Ectodermal cell (in vitro differentiated cells): Measurements from ENCODE around the gene TBC1D14.

Experiments used
- H3K27ac ChIP-seq: 2 replicates; pipeline ENCODE4 v1.7.0; 2013; ENCODE audit warnings: mild to moderate bottlenecking, low read depth, low read length; ENCODE audit not compliant: insufficient read depth, poor library complexity, severe bottlenecking
- H3K27me3 ChIP-seq: 2 replicates; pipeline ENCODE4 v1.7.0; 2013; ENCODE audit warnings: mild to moderate bottlenecking, low read length; ENCODE audit not compliant: insufficient read depth, control insufficient read depth, poor library complexity, severe bottlenecking
- H3K36me3 ChIP-seq: one replicate; pipeline ENCODE4 v1.7.0; 2013; ENCODE audit warnings: low read length; ENCODE audit not compliant: control insufficient read depth, insufficient read depth
- H3K4me1 ChIP-seq: one replicate; pipeline ENCODE4 v1.7.0; 2013; ENCODE audit warnings: low read length; ENCODE audit not compliant: control insufficient read depth, insufficient read depth
- H3K4me3 ChIP-seq: 2 replicates; pipeline ENCODE4 v1.7.0; 2013; ENCODE audit warnings: low read depth, low read length, control low read depth; ENCODE audit not compliant: insufficient read depth
- H3K9me3 ChIP-seq: 2 replicates; pipeline ENCODE4 v1.7.0; 2013; ENCODE audit warnings: mild to moderate bottlenecking, low read length, moderate library complexity; ENCODE audit not compliant: control insufficient read depth
- WGBS, 2 experiments: methylation state at CpG; one replicate each; pipeline ENCODE4 v1.1.7; 2013; ENCODE audit warnings: missing lambda C conversion rate in 2 of 2; 5-methylcytosine and 5-hydroxymethylcytosine counted together

Gene TBC1D14

DNA sequence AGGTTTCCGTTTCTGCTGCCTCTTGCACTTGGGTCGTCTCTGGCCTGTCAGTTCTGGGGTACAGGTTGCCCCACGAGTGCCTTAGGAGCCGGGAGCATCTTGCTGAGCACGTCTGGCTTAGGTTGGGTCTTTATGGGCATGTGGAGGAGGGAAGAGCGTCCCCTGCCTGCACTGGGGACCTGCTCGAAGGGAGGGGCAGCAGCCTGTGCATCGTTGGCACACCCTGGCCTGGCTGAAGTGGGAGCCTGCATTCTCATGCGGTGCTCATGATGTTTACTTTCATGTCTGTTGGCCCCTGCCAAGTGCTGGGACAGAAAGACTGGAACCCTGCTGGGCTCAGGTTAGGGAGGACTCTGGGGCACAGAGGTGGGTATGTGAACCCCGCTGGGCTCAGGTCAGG lies 109.7 kb downstream of the TBC1D14 start:
- no peaks in the 10 kb centered on the region for H3K9me3 ChIP-seq
- H3K27me3 ChIP-seq: no peaks in the 10 kb centered on the region
- 91 to 94% methylated on average over 9 to 10 of the region's 10 CpGs for WGBS, 2 experiments
- H3K4me3 ChIP-seq: no peak overlapping the region
- peaks cover 5% of the 10 kb centered on the region for H3K4me1 ChIP-seq
- no peak overlapping the region for H3K27ac ChIP-seq
- peaks cover 28% of the 10 kb centered on the region for H3K36me3 ChIP-seq

DNA sequence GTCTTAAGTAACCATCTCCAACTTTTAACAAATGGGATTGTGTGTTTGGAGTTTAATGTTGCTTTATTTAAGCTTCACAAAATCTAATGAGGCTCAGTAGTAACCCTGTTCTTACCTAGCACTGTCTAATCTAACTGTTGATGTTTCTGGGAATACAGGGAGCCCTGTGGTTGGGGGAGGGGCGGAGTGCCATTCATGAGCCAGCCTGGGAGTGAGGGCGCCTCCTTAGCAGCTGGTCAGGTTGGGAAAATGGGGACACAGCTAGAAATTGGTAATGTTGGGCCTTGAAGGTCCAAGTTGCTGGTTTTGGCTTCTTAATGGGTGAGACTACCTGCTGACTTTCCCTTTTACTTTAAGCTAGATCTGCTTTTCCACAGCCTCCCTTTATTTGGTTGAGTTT lies 110.7 kb downstream of the TBC1D14 start:
- H3K36me3 ChIP-seq: peaks cover 19% of the 10 kb centered on the region
- no peak overlapping the region for H3K4me3 ChIP-seq
- H3K4me1 ChIP-seq: peaks cover 5% of the 10 kb centered on the region
- no peaks in the 10 kb centered on the region for H3K9me3 ChIP-seq
- no peak overlapping the region for H3K27ac ChIP-seq
- no peaks in the 10 kb centered on the region for H3K27me3 ChIP-seq
- WGBS, 2 experiments: 82 to 93% methylated on average over 2 of the region's 2 CpGs

DNA sequence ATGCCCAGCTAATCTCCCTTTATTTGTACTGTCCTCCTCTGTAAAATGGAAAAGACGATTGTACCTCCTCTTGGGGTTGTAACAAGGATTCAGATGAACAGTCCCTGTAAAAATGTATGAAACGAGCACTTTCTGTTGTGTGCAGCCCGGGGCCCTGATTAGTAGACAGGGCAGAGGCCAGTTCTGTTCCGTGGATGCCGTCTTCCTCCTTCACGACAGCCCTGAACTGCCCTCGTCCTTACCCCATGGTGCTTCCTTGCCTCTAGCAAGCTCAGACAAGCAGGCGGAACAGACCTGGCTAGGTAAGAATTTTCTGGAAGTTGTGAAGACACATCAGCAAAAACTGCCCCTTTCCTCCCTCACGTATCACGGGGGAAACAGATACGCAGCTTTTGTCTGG lies 111.2 kb downstream of the TBC1D14 start:
- H3K36me3 ChIP-seq: peaks cover 13% of the 10 kb centered on the region

DNA sequence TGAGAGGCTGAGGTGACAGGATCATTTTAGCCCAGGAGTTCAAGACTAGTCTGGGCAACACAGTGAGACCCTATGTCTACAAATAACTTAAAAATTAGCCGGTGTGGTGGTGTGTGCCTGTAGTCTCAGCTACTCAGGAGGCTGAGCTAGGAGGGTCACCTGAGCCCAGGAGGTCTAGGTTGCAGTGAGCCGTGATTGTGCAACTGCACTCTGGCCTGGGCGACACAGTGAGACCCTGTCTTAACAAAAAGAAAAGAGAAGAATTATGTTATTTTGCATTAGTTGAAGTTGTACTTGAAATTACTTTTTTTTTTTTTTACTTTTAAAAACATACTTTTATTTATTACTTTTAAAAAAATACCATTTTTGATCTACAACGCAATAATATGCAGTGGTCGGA lies 111.7 kb downstream of the TBC1D14 start:
- Histone ChIP-seq H3K4me3 (no peak overlapping the region), H3K27me3 (no peaks in the 10 kb centered on the region), H3K4me1 (peaks cover 5% of the 10 kb centered on the region), H3K36me3 (peaks cover 8% of the 10 kb centered on the region), H3K9me3 (no peaks in the 10 kb centered on the region), H3K27ac (no peak overlapping the region)
- WGBS, 2 experiments: 92 to 94% methylated on average over 5 of the region's 5 CpGs

More for the DNA sequence above, 111.2 kb downstream of the TBC1D14 start:
- Histone ChIP-seq H3K27me3 (no peaks in the 10 kb centered on the region), H3K27ac (no peak overlapping the region), H3K4me3 (no peak overlapping the region), H3K9me3 (no peaks in the 10 kb centered on the region), H3K4me1 (peaks cover 5% of the 10 kb centered on the region)
- 95 to 96% methylated on average over 11 of the region's 11 CpGs for WGBS, 2 experiments

DNA sequence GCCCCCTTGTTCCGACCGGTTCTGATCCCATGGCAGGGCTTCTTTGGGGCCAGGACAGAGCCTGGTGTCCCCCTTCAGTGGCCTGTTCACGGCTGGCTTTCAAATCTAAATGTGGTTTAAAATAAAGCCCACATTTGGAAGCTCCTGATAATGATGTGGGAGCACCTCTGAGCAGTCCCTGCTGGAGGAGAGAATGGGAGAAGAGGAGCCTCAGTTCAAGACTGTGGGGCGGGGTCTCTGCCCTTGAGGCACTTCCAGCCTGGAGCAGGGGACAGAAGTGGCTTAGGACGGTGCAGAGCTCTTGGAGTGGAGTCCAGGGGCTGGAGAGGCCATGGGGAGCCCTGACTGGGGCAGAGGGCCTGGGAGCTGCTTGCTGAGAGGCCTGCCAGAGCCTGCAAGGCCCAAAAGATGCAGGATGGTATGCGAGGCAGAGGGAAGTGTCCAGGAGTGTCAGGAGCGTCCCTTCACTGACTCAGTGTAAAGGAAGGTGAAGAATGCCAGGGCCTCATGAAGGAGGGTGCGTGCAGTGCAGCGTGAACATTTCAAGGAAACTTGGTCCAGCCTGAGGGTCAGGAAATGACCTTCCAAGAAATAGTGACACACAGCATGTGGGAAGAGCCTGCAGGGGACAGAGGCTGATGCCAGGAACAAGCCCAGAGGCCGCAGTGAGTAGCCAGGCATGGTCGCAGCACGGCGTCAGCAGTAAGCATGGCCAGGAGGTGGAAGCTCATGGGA lies 112.5 kb downstream of the TBC1D14 start:
- Histone ChIP-seq H3K27ac (no peak overlapping the region), H3K4me3 (no peak overlapping the region), H3K4me1 (peaks cover 5% of the 10 kb centered on the region), H3K36me3 (peaks cover 5% of the 10 kb centered on the region), H3K9me3 (no peaks in the 10 kb centered on the region), H3K27me3 (no peaks in the 10 kb centered on the region)
- 94 to 95% methylated on average over 13 of the region's 13 CpGs for WGBS, 2 experiments

DNA sequence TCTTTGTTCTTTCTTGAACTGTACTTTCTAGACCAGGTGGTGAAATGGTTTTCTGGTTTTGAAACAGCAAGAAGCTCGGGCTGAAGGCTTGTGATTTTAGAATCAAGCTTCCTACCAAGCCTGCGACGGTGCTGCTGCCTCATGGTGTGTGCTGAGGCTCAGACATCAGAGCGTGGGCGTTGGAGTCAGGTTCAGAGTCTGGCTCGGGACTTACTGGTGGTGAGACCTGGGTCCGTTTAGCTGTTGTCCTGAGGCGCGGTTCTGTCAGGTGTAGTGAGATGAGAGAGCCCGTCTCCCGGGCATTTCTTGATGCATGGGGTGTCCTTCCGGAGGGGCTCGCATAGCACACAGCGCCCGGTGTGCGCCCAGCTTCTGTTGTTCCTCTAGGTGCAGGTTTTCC lies 113.9 kb downstream of the TBC1D14 start:
- Histone ChIP-seq H3K36me3 (peaks cover 15% of the 10 kb centered on the region), H3K27me3 (no peaks in the 10 kb centered on the region), H3K9me3 (no peaks in the 10 kb centered on the region), H3K27ac (no peak overlapping the region), H3K4me3 (no peak overlapping the region), H3K4me1 (peaks cover 5% of the 10 kb centered on the region)
- WGBS, 2 experiments: 94 to 95% methylated on average over 16 of the region's 16 CpGs

DNA sequence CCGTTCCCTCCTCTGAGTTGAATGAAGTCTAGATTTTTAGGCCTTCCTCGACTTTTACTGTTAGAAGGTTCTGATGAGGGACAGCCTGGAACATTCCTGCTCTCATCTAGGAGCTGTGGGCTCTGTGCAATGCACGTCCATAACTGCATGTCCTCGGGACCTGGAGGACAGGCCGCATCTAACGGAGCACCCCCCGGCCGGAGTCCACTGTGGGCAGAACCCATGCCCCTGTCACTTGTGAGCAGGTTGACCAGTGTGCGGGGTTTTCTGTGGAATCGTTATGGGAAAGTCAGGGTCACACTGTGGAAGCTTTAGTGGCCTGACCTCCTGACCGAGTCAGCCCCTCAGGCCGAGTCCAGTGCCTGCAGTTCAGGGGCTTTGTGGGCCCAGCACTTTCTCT lies 114.3 kb downstream of the TBC1D14 start:
- Histone ChIP-seq H3K36me3 (peaks cover 15% of the 10 kb centered on the region), H3K4me1 (peaks cover 5% of the 10 kb centered on the region), H3K27me3 (no peaks in the 10 kb centered on the region), H3K27ac (no peak overlapping the region), H3K9me3 (no peaks in the 10 kb centered on the region), H3K4me3 (no peak overlapping the region)
- WGBS, 2 experiments: 94 to 96% methylated on average over 12 of the region's 12 CpGs

DNA sequence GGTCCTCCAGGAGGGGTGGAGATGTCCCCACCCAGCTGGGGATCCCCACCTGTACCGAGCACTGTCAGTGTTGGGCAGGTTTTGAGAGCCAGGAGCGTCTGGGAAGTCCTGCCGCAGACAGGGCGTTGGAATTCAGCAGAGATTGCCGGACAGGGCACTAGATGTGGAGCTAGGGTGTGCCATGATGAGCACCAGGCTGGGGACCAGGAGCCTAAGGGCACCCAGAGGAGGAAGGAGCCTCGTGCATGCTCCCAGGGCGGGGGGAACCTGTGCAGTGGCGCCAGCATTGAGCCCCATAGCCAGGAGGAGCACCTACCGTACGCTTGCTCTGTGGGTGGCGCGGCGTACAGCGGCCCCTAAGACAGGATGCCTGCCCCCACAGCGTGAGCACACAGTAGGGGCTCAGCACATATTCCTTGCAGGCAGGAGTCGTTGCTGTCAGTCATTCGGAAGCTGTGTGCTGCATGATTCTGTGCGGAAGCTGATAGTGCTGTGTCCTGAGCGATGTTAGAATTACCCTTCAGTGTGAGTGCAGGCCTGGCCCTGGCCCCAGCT lies 114.8 kb downstream of the TBC1D14 start:
- Histone ChIP-seq H3K36me3 (peaks cover 15% of the 10 kb centered on the region), H3K27me3 (no peaks in the 10 kb centered on the region), H3K27ac (no peak overlapping the region), H3K4me1 (peaks cover 5% of the 10 kb centered on the region), H3K4me3 (no peak overlapping the region), H3K9me3 (no peaks in the 10 kb centered on the region)
- 96% methylated on average over 19 of the region's 19 CpGs for WGBS, 2 experiments

DNA sequence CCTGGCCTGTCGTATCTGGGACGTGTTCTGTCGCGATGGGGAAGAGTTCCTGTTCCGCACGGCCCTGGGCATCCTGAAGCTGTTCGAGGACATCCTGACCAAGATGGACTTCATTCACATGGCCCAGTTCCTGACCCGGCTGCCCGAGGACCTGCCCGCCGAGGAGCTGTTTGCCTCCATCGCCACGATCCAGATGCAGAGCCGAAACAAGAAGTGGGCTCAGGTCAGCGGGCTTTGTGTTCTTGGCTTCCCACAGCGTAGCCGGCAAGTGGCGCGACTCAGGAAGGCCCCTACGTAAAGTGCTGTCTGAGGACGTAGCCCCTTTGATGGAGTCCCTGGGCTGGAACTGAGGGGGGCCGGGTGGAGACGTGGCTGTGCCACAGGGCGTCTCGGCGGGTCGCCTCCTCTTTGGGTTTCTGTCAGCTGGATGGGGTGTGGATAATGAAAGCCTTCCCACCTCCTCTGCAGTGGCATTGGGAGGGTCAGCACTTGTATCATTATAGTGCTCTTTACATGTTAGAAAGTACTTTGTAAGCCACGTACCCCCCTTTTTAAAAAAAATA lies 115.5 kb downstream of the TBC1D14 start:
- Histone ChIP-seq H3K4me1 (peaks cover 3% of the 10 kb centered on the region), H3K27me3 (no peaks in the 10 kb centered on the region), H3K27ac (no peak overlapping the region), H3K9me3 (no peaks in the 10 kb centered on the region), H3K36me3 (peaks cover 15% of the 10 kb centered on the region), H3K4me3 (no peak overlapping the region)
- WGBS, 2 experiments: 95 to 96% methylated on average over 28 of the region's 28 CpGs

DNA sequence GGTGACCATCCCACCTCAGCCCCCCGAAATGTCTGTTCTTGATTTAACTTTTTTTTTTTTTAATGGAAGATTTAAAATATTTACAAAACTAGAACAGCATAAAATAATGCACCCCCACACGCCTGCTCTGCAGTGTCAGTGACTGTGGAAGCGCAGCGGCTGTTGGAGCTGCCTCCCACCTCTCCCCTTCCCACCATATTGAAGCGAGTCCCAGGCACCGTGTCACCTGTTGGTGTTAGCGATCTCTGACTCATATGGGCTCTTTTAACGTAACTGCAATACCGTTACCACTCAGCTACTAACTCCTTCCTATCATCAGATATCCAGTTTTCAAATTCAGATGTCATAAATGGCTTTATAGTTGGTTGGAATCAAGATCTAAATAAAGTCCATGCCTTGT lies 116.5 kb downstream of the TBC1D14 start:
- H3K4me1 ChIP-seq: no peaks in the 10 kb centered on the region
- H3K36me3 ChIP-seq: peaks cover 23% of the 10 kb centered on the region
- no peak overlapping the region for H3K27ac ChIP-seq
- 93 to 96% methylated on average over 8 to 9 of the region's 9 CpGs for WGBS, 2 experiments
- H3K9me3 ChIP-seq: no peaks in the 10 kb centered on the region
- no peak overlapping the region for H3K4me3 ChIP-seq
- H3K27me3 ChIP-seq: no peaks in the 10 kb centered on the region
